IPS-18a (cell line): ENCODE results near the gene TNNI2.

Source experiments
- H3K27ac ChIP-seq: one replicate; pipeline ENCODE4 v1.5.1; 2013; ENCODE audit warnings: low read length
- H3K27me3 ChIP-seq: one replicate; pipeline ENCODE4 v1.6.1; 2013; ENCODE audit warnings: mild to moderate bottlenecking, low read length; ENCODE audit not compliant: control insufficient read depth, insufficient read depth
- H3K36me3 ChIP-seq: one replicate; pipeline ENCODE4 v1.6.1; 2013; ENCODE audit warnings: low read depth, low read length; ENCODE audit not compliant: control insufficient read depth
- H3K4me1 ChIP-seq: one replicate; pipeline ENCODE4 v1.6.1; 2013; ENCODE audit warnings: low read depth, low read length; ENCODE audit not compliant: control insufficient read depth
- H3K4me3 ChIP-seq: one replicate; pipeline ENCODE4 v1.5.1; 2013; ENCODE audit warnings: low read length
- H3K9ac ChIP-seq: one replicate; pipeline ENCODE4 v1.6.1; 2013; ENCODE audit warnings: mild to moderate bottlenecking, low read length, moderate library complexity
- H3K9me3 ChIP-seq: one replicate; pipeline ENCODE4 v1.6.1; 2013; ENCODE audit warnings: low read depth, low read length; ENCODE audit not compliant: control insufficient read depth

Gene TNNI2

GRCh38 chr11:1853376-1854131 is 14.8 kb downstream of the TNNI2 start:
- Histone ChIP-seq H3K36me3 (no peaks in the 10 kb centered on the region), H3K27me3 (no peaks in the 10 kb centered on the region), H3K9me3 (no peaks in the 10 kb centered on the region), H3K4me1 (no peaks in the 10 kb centered on the region), H3K4me3 (no peak overlapping the region), H3K9ac (no peak overlapping the region), H3K27ac (no peak overlapping the region)

- no peak overlapping the region for H3K4me3 ChIP-seq
- H3K9me3 ChIP-seq = no peaks in the 10 kb centered on the region
- no peaks in the 10 kb centered on the region for H3K4me1 ChIP-seq
- no peak overlapping the region for H3K9ac ChIP-seq
- H3K36me3 ChIP-seq = no peaks in the 10 kb centered on the region
- H3K27ac ChIP-seq = no peak overlapping the region
- H3K27me3 ChIP-seq = no peaks in the 10 kb centered on the region
Observed at GRCh38 chr11:1854132-1854948, 15.6 kb downstream of the TNNI2 start.

- H3K27ac ChIP-seq = no peak overlapping the region
- no peaks in the 10 kb centered on the region for H3K27me3 ChIP-seq
- no peaks in the 10 kb centered on the region for H3K9me3 ChIP-seq
- H3K36me3 ChIP-seq = no peaks in the 10 kb centered on the region
- H3K4me1 ChIP-seq = no peaks in the 10 kb centered on the region
- no peak overlapping the region for H3K4me3 ChIP-seq
- no peak overlapping the region for H3K9ac ChIP-seq
Observed at GRCh38 chr11:1854949-1855885, 16.4 kb downstream of the TNNI2 start.

GRCh38 chr11:1855886-1856265 is 17.1 kb downstream of the TNNI2 start:
- H3K4me1 ChIP-seq = no peaks in the 10 kb centered on the region
- no peak overlapping the region for H3K9ac ChIP-seq
- no peak overlapping the region for H3K4me3 ChIP-seq
- H3K27ac ChIP-seq = no peak overlapping the region
- H3K27me3 ChIP-seq = no peaks in the 10 kb centered on the region
- no peaks in the 10 kb centered on the region for H3K9me3 ChIP-seq
- no peaks in the 10 kb centered on the region for H3K36me3 ChIP-seq

- Histone ChIP-seq H3K9ac (no peak overlapping the region), H3K4me1 (no peaks in the 10 kb centered on the region), H3K27me3 (no peaks in the 10 kb centered on the region), H3K9me3 (no peaks in the 10 kb centered on the region), H3K4me3 (no peak overlapping the region), H3K36me3 (no peaks in the 10 kb centered on the region), H3K27ac (no peak overlapping the region)
Observed at GRCh38 chr11:1856306-1857005, 17.7 kb downstream of the TNNI2 start.

GRCh38 chr11:1857064-1857463 is 18.3 kb downstream of the TNNI2 start:
- Histone ChIP-seq H3K4me3 (no peak overlapping the region), H3K27me3 (no peaks in the 10 kb centered on the region), H3K27ac (no peak overlapping the region), H3K9ac (no peak overlapping the region), H3K4me1 (no peaks in the 10 kb centered on the region), H3K36me3 (no peaks in the 10 kb centered on the region), H3K9me3 (no peaks in the 10 kb centered on the region)

- no peak overlapping the region for H3K27ac ChIP-seq
- no peak overlapping the region for H3K9ac ChIP-seq
- H3K9me3 ChIP-seq = no peaks in the 10 kb centered on the region
- no peaks in the 10 kb centered on the region for H3K36me3 ChIP-seq
- no peak overlapping the region for H3K4me3 ChIP-seq
- no peaks in the 10 kb centered on the region for H3K4me1 ChIP-seq
- H3K27me3 ChIP-seq = no peaks in the 10 kb centered on the region
Observed at GRCh38 chr11:1858154-1858553, 19.4 kb downstream of the TNNI2 start.

- H3K4me3 ChIP-seq = no peak overlapping the region
- H3K4me1 ChIP-seq = no peaks in the 10 kb centered on the region
- H3K9ac ChIP-seq = no peak overlapping the region
- no peak overlapping the region for H3K27ac ChIP-seq
- no peaks in the 10 kb centered on the region for H3K36me3 ChIP-seq
- no peaks in the 10 kb centered on the region for H3K9me3 ChIP-seq
- H3K27me3 ChIP-seq = no peaks in the 10 kb centered on the region
Observed at GRCh38 chr11:1858576-1858975, 19.8 kb downstream of the TNNI2 start.

GRCh38 chr11:1859004-1859403 is 20.2 kb downstream of the TNNI2 start:
- no peaks in the 10 kb centered on the region for H3K27me3 ChIP-seq
- no peaks in the 10 kb centered on the region for H3K36me3 ChIP-seq
- no peaks in the 10 kb centered on the region for H3K9me3 ChIP-seq
- H3K27ac ChIP-seq = no peak overlapping the region
- H3K9ac ChIP-seq = no peak overlapping the region
- H3K4me3 ChIP-seq = no peak overlapping the region
- H3K4me1 ChIP-seq = no peaks in the 10 kb centered on the region

- Histone ChIP-seq H3K36me3 (no peaks in the 10 kb centered on the region), H3K9me3 (no peaks in the 10 kb centered on the region), H3K27me3 (no peaks in the 10 kb centered on the region), H3K27ac (no peak overlapping the region), H3K4me1 (no peaks in the 10 kb centered on the region), H3K9ac (no peak overlapping the region), H3K4me3 (no peak overlapping the region)
Observed at GRCh38 chr11:1860108-1860507, 21.3 kb downstream of the TNNI2 start.
